MM.1S (cell line): ENCODE measurements around the gene MTA3.

ENCODE experiments used
- DNase-seq: peaks from one replicate; pipeline ENCODE4 v3.0.0-alpha.2; 2015
- H2AFZ ChIP-seq: fragments of 300-600 bp; sonication (generic); 2 replicates; pipeline ENCODE4 v1.6.0; 2016; ENCODE audit warnings: antibody characterized with exemption, low read length
- H3F3A ChIP-seq: fragments of 300-600 bp; sonication (generic); 2 replicates; pipeline ENCODE4 v1.6.1; 2016; ENCODE audit warnings: mild to moderate bottlenecking, antibody characterized with exemption, low read length, moderate library complexity, mixed read lengths; ENCODE audit not compliant: insufficient read depth
- H3K27ac ChIP-seq: fragments of 300-600 bp; sonication (generic); 2 replicates; pipeline ENCODE4 v1.5.1; 2016; ENCODE audit warnings: mild to moderate bottlenecking, low read length
- H3K27me3 ChIP-seq: fragments of 300-600 bp; sonication (generic); replicated peaks from 2 replicates; pipeline ENCODE4 v1.6.0; 2016; ENCODE audit warnings: low read length; ENCODE audit not compliant: insufficient read depth
- H3K36me3 ChIP-seq: fragments of 300-600 bp; sonication (generic); replicated peaks from 2 replicates; pipeline ENCODE4 v1.6.1; 2016; ENCODE audit warnings: mild to moderate bottlenecking, low read length, mixed read lengths; ENCODE audit not compliant: insufficient read depth
- H3K4me1 ChIP-seq: fragments of 300-600 bp; sonication (generic); 2 replicates; pipeline ENCODE4 v1.6.1; 2016; ENCODE audit warnings: low read length, mixed read lengths
- H3K4me2 ChIP-seq: fragments of 300-600 bp; sonication (generic); 2 replicates; pipeline ENCODE4 v1.6.0; 2016; ENCODE audit warnings: low read depth, low read length
- H3K4me3 ChIP-seq: fragments of 300-600 bp; sonication (generic); 2 replicates; pipeline ENCODE4 v1.5.1; 2016; ENCODE audit warnings: low read length, mixed read lengths
- H3K79me2 ChIP-seq: fragments of 300-600 bp; sonication (generic); 2 replicates; pipeline ENCODE4 v1.6.1; 2016; ENCODE audit warnings: mixed run types, low read length, mixed read lengths
- H3K9ac ChIP-seq: fragments of 300-600 bp; sonication (generic); 2 replicates; pipeline ENCODE4 v1.6.1; 2016; ENCODE audit warnings: low read length, mixed read lengths
- H3K9me2 ChIP-seq: fragments of 300-600 bp; sonication (generic); replicated peaks from 2 replicates; pipeline ENCODE4 v1.6.1; 2016; ENCODE audit warnings: mild to moderate bottlenecking, low read length, mixed read lengths; ENCODE audit not compliant: insufficient read depth
- H3K9me3 ChIP-seq: fragments of 300-600 bp; sonication (generic); replicated peaks from 2 replicates; pipeline ENCODE4 v1.6.1; 2016; ENCODE audit warnings: mild to moderate bottlenecking, low read length, mixed read lengths; ENCODE audit not compliant: insufficient read depth
- H4K20me1 ChIP-seq: fragments of 300-600 bp; sonication (generic); 2 replicates; pipeline ENCODE4 v1.6.1; 2016; ENCODE audit warnings: mild to moderate bottlenecking, low read length, moderate library complexity, mixed read lengths; ENCODE audit not compliant: insufficient read depth
- CTCF ChIP-seq: fragments of 300-600 bp; sonication (generic); IDR thresholded peaks from 2 replicates; pipeline ENCODE4 v1.5.1; 2016; ENCODE audit warnings: antibody characterized with exemption, low read length, mixed read lengths
- EZH2 ChIP-seq: fragments of 300-600 bp; sonication (generic); optimal IDR thresholded peaks from 2 replicates; pipeline ENCODE3; 2017; ENCODE audit warnings: low read depth, mild to moderate bottlenecking, antibody characterized with exemption, low read length, mixed read lengths
- EZH2phosphoT487 ChIP-seq: fragments of 300-600 bp; sonication (generic); IDR thresholded peaks from 2 replicates; pipeline ENCODE4 v1.6.1; 2018; ENCODE audit warnings: antibody characterized with exemption, low read length

The MTA3 gene

GRCh38 chr2:42651057-42651456, 82.6 kb downstream of the MTA3 start:
- Histone ChIP-seq H3K9me3 (no peaks in the 10 kb centered on the region), H3K27me3 (no peaks in the 10 kb centered on the region), H2AFZ (no peak overlapping the region), H3K27ac (no peak overlapping the region), H3K4me2 (no peak overlapping the region), H4K20me1 (no peaks in the 10 kb centered on the region), H3K79me2 (no peaks in the 10 kb centered on the region), H3K9ac (no peak overlapping the region), H3K4me1 (no peaks in the 10 kb centered on the region), H3K36me3 (no peaks in the 10 kb centered on the region), H3K4me3 (no peak overlapping the region), H3K9me2 (no peaks in the 10 kb centered on the region), H3F3A (no peaks in the 10 kb centered on the region)
- no peak for DNase-seq
- no peak for TF ChIP-seq CTCF
- TF ChIP-seq EZH2: no peak
- TF ChIP-seq EZH2phosphoT487: no peak

GRCh38 chr2:42652086-42652485, 83.7 kb downstream of the MTA3 start:
- TF ChIP-seq EZH2phosphoT487 (no peak), CTCF (no peak), EZH2 (no peak)
- no peak for DNase-seq
- no peak overlapping the region for H3K4me2 ChIP-seq

GRCh38 chr2:42653039-42653438, 84.6 kb downstream of the MTA3 start:
- no peaks in the 10 kb centered on the region for H3K4me1 ChIP-seq
- H3F3A ChIP-seq: no peaks in the 10 kb centered on the region
- no peaks in the 10 kb centered on the region for H3K9me2 ChIP-seq
- no peak overlapping the region for H3K27ac ChIP-seq
- H3K9me3 ChIP-seq: no peaks in the 10 kb centered on the region
- H3K4me2 ChIP-seq: no peak overlapping the region
- no peaks in the 10 kb centered on the region for H3K27me3 ChIP-seq
- H3K79me2 ChIP-seq: no peaks in the 10 kb centered on the region
- no peak for TF ChIP-seq CTCF
- TF ChIP-seq EZH2phosphoT487: no peak
- TF ChIP-seq EZH2: no peak
- no peak overlapping the region for H3K9ac ChIP-seq
- no peaks in the 10 kb centered on the region for H4K20me1 ChIP-seq
- H3K4me3 ChIP-seq: no peak overlapping the region
- no peak overlapping the region for H2AFZ ChIP-seq
- no peak for DNase-seq
- no peaks in the 10 kb centered on the region for H3K36me3 ChIP-seq

More at GRCh38 chr2:42652086-42652485, 83.7 kb downstream of the MTA3 start:
- no peaks in the 10 kb centered on the region for H3K9me3 ChIP-seq
- no peak overlapping the region for H3K9ac ChIP-seq
- no peak overlapping the region for H2AFZ ChIP-seq
- H3K36me3 ChIP-seq: no peaks in the 10 kb centered on the region
- no peaks in the 10 kb centered on the region for H3K79me2 ChIP-seq
- no peaks in the 10 kb centered on the region for H4K20me1 ChIP-seq
- no peaks in the 10 kb centered on the region for H3K27me3 ChIP-seq
- no peak overlapping the region for H3K4me3 ChIP-seq
- no peaks in the 10 kb centered on the region for H3K4me1 ChIP-seq
- H3F3A ChIP-seq: no peaks in the 10 kb centered on the region
- H3K27ac ChIP-seq: no peak overlapping the region
- H3K9me2 ChIP-seq: no peaks in the 10 kb centered on the region
